Right cardiac atrium (tissue), 5 donors: ENCODE data around the gene RCOR1. TPM values are rescaled to one million over a fixed set of nuclear protein-coding genes. Genes with fewer than 3 reads are reported as not detected.

ENCODE experiments used
- ATAC-seq, 2 donors: fragments of 200-7000 bp; cut with Tn5 transposase; one replicate each; pipeline versions ENCODE4 v1.8.0 to v1.9.1; 2020; ENCODE audit warnings: moderate library complexity in 2 of 2, mild to moderate bottlenecking in 1 of 2
- DNase-seq, 3 donors: peaks; one replicate each; pipeline ENCODE4 v3.0.0-alpha.2; 2020
- H3K27ac ChIP-seq: one replicate; pipeline ENCODE4 v1.5.1; 2013; ENCODE audit warnings: mild to moderate bottlenecking, low read length, control low read depth, moderate library complexity
- H3K27me3 ChIP-seq: one replicate; pipeline ENCODE4 v1.6.1; 2013; ENCODE audit not compliant: control insufficient read depth, insufficient read depth
- H3K4me1 ChIP-seq: one replicate; pipeline ENCODE4 v1.6.1; 2013; ENCODE audit warnings: low read length; ENCODE audit not compliant: control insufficient read depth, insufficient read depth
- H3K4me3 ChIP-seq: one replicate; pipeline ENCODE4 v1.5.1; 2013; ENCODE audit warnings: low read length, control low read depth
- H3K9me3 ChIP-seq: one replicate; pipeline ENCODE4 v1.6.1; 2013; ENCODE audit warnings: low read length; ENCODE audit not compliant: control insufficient read depth
- WGBS: extraction: QIAGEN DNeasy Blood & Tissue Kit; methylation state at CpG from one replicate; pipeline ENCODE4 v1.1.7; 2013; 5-methylcytosine and 5-hydroxymethylcytosine counted together
- intact Hi-C, 4 donors: fragments of 100-400 bp; cut with DNase I; formaldehyde crosslinking; loops; one replicate each; pipeline versions ENCODE4 v1.11.0 to v1.14.0; 2022 to 2023
- polyA plus RNA-seq: library from polyadenylated mRNA; stranded (reverse); fragments of 200-250 nt; gene quantifications from one replicate; pipeline ENCODE4 v1.2.3, GENCODE V29; 2013
- total RNA-seq, 4 donors: library from RNA; stranded (reverse); fragmentation: NEBNext Ultra II Directional; extraction: Animal tissue kit (Norgen Biotek cat#: 25700); gene quantifications; one replicate each; pipeline ENCODE4 v1.2.1, GENCODE V29; 2021
- donor health status: healthy with polysubstance abuse.
- donor health status: DM: no; HTN: yes; CAD: no.
- donor health status: DM: no; HTN: no; CAD: no.
- donor health status: DM: no; HTN: yes; CAD: no; lungs with severe emphysema.
- donor health status: DM: yes; HTN: yes; CAD: no.

Gene RCOR1
- total and polyA plus RNA-seq, 5 donors, result 4.4 to 14.4 (median 13.0) TPM

DNA sequence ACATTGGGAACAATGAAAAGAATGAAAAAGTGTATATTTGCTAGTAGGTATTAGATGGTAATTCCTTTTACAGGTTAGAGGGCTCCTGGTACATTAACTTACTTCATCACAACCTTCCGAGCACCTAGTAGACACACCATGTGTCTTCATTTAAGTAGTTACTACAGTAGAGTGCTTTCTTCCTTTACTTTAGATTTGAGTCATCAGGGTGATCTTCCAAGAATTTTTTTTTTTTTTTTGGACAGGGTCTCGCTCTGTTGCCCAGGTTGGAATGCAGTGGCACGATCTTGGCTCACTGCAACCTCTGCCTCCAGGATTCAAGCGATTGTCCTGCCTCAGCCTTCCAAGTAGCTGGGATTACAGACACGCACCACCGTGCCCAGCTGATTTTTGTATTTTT, 105.1 kb downstream of the RCOR1 start:
- Histone ChIP-seq H3K4me1 (peaks cover 9% of the 10 kb centered on the region), H3K27me3 (no peaks in the 10 kb centered on the region), H3K9me3 (no peaks in the 10 kb centered on the region), H3K27ac (no peak overlapping the region), H3K4me3 (no peak overlapping the region)
- no peak for DNase-seq
- no peak for ATAC-seq
- WGBS, result 97% methylated on average over 6 of the region's 6 CpGs
- intact Hi-C loops, result loop anchor here (5.0 to 10.0 kb wide), 2 partner anchors 217 to 220 kb away; no protein-coding TSS in a partner anchor

GRCh38 chr14:102699416-102700110, 107.1 kb downstream of the RCOR1 start:
- Histone ChIP-seq H3K9me3 (no peaks in the 10 kb centered on the region), H3K4me3 (no peak overlapping the region), H3K27ac (no peak overlapping the region), H3K4me1 (peaks cover 9% of the 10 kb centered on the region), H3K27me3 (no peaks in the 10 kb centered on the region)
- intact Hi-C loops, result loop anchor here (5.0 to 10.0 kb wide), 2 partner anchors 215 to 218 kb away; no protein-coding TSS in a partner anchor
- WGBS, result 99% methylated on average over 2 of the region's 2 CpGs
- DNase-seq (no peak), ATAC-seq (no peak)

DNA sequence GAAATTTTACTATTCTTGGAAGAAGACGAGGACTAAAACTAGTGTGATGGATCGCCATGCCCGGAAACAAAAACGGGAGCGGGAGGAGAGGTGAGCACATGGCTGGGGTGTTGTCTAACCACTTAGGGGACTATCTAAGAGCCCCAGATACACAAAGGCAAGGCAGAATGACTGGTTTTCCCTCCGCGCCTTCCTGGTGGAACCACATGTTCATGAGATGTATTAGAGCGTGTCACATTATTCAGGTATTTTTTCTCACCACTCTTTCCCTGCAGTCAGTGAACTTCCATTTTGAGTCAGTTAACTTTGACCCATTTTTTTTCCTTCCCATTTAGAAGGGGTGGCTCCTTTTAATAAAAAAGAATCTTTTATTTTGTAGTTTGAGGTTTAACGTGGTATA, 116.0 kb downstream of the RCOR1 start:
- Histone ChIP-seq H3K27me3 (no peaks in the 10 kb centered on the region), H3K9me3 (no peaks in the 10 kb centered on the region), H3K27ac (no peak overlapping the region), H3K4me3 (no peak overlapping the region), H3K4me1 (no peaks in the 10 kb centered on the region)
- ATAC-seq, result no peak
- intact Hi-C loops, result no loop called here
- no peak for DNase-seq
- 96% methylated on average over 9 of the region's 9 CpGs for WGBS

GRCh38 chr14:102711207-102711606, 118.8 kb downstream of the RCOR1 start:
- no peak for DNase-seq
- Histone ChIP-seq H3K4me1 (no peaks in the 10 kb centered on the region), H3K9me3 (no peaks in the 10 kb centered on the region), H3K27me3 (no peaks in the 10 kb centered on the region), H3K27ac (no peak overlapping the region), H3K4me3 (no peak overlapping the region)
- intact Hi-C loops, result loop anchor here in 1 of 4 donors (10.0 kb wide), 1 partner anchor 684 kb away; no protein-coding TSS in a partner anchor
- ATAC-seq, result no peak
- WGBS, result 83% methylated on average over 6 of the region's 6 CpGs

GRCh38 chr14:102711946-102712345, 119.5 kb downstream of the RCOR1 start:
- no peaks in the 10 kb centered on the region for H3K27me3 ChIP-seq
- 94% methylated on average over 3 of the region's 3 CpGs for WGBS
- no peak overlapping the region for H3K27ac ChIP-seq
- no peak overlapping the region for H3K4me3 ChIP-seq
- no peak for ATAC-seq
- no peaks in the 10 kb centered on the region for H3K9me3 ChIP-seq
- no peak for DNase-seq
- intact Hi-C loops, result loop anchor here in 1 of 4 donors (10.0 kb wide), 1 partner anchor 683 kb away; no protein-coding TSS in a partner anchor
- H3K4me1 ChIP-seq, result no peaks in the 10 kb centered on the region

GRCh38 chr14:102717276-102717675, 124.8 kb downstream of the RCOR1 start:
- no peak for ATAC-seq
- H3K9me3 ChIP-seq, result no peaks in the 10 kb centered on the region
- 82% methylated on average over 5 of the region's 5 CpGs for WGBS
- no peak for DNase-seq
- no peaks in the 10 kb centered on the region for H3K4me1 ChIP-seq
- H3K27ac ChIP-seq, result no peak overlapping the region
- no peak overlapping the region for H3K4me3 ChIP-seq
- H3K27me3 ChIP-seq, result no peaks in the 10 kb centered on the region
- intact Hi-C loops, result loop anchor here in 1 of 4 donors (10.0 kb wide), 1 partner anchor 678 kb away; no protein-coding TSS in a partner anchor

DNA sequence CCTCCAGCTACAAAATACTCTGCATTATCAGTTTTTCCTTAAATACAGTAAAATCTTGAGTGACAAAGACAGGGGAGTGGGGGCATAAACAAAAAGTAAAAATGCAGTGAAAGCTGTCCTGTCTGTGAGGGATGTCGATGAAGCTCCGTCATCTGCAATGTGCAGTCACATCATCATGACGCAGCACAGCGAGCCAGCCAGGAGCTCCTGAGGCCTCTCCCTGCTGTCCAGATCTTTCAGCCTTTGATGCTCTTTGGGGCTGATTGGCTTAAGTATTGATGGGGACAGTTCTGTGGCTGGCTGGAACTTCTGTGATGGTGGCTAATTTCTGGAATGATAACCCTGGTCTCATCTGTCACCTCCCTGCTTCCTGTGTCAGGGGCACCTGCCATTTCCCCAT, 130.2 kb downstream of the RCOR1 start:
- Histone ChIP-seq H3K27me3 (no peaks in the 10 kb centered on the region), H3K9me3 (no peaks in the 10 kb centered on the region), H3K4me1 (no peaks in the 10 kb centered on the region), H3K27ac (no peak overlapping the region), H3K4me3 (no peak overlapping the region)
- ATAC-seq (no peak), DNase-seq (no peak)
- WGBS, result 98% methylated on average over 4 of the region's 4 CpGs
- intact Hi-C loops, result no loop called here

DNA sequence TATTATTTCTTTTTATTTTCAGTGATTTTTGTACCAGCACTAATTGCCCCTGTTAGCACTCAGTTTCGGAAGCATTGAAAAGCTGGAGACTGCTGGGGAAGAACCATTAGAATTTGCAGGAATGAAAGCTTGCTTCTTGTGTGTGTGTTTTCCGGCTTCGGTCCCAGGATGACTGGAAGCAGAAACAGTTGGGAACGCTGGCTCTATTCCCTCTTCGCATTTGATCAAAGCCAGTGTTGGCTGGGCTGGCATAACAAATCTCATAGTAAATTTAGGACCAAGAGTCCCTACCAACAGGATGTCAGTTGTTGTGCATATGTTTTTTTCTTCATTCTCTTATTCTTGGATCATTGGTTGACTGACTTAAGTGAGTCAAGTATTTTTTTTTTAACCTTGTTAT, 131.2 kb downstream of the RCOR1 start:
- no peaks in the 10 kb centered on the region for H3K27me3 ChIP-seq
- intact Hi-C loops, result no loop called here
- DNase-seq, result no peak
- no peak overlapping the region for H3K27ac ChIP-seq
- no peak overlapping the region for H3K4me3 ChIP-seq
- no peaks in the 10 kb centered on the region for H3K9me3 ChIP-seq
- no peak for ATAC-seq
- 94% methylated on average over 5 of the region's 5 CpGs for WGBS
- no peaks in the 10 kb centered on the region for H3K4me1 ChIP-seq

- Histone ChIP-seq H3K4me3 (no peak overlapping the region), H3K27me3 (no peaks in the 10 kb centered on the region), H3K9me3 (no peaks in the 10 kb centered on the region), H3K4me1 (no peaks in the 10 kb centered on the region), H3K27ac (no peak overlapping the region)
- DNase-seq, result no peak
- 87% methylated on average over 19 of the region's 19 CpGs for WGBS
- ATAC-seq, result no peak
- intact Hi-C loops, result no loop called here
These were observed 133.9 kb downstream of the RCOR1 start for GRCh38 chr14:102726191-102726949.

DNA sequence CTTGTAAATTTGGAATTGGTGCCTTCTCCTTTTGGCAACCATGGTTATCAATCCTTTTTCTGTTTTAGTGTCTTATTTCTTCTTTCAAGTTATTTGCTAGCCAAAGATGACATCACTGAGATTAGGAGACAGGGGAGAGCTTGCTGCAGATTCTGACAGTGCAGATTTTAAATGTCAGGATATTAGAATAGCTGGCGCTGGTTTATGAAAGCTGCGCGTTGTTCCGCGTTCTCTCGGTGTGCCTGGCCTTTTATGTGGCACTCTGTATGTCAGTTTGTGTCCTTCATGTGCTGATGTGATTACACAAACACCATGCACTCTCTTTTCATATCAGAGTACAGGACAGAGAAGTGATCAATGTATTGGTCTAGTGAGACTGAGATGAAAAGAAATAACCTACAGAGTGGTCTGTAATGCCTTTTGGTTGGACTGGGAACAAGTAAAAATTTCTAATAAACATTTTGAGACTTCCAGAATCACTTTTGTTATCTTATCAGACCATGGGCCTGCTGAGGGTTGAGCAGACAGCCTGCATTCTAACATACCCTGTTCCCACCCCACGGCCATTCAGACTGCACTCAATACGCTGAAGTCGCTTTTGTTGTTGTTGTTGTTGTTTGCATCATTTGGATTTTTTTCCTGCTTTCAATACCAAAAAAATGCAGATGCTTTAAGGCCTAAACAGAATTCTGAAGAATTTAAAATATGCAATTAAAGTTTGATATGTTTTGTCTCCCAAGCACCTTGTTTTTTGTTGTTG, 135.1 kb downstream of the RCOR1 start:
- DNase-seq, result no peak
- no peak overlapping the region for H3K4me3 ChIP-seq
- 54% methylated on average over 9 of the region's 9 CpGs for whole genome bisulfite sequencing
- H3K4me1 ChIP-seq, result no peaks in the 10 kb centered on the region
- peak; percentile 55 to 59 for ATAC-seq
- H3K27ac ChIP-seq, result no peak overlapping the region
- H3K27me3 ChIP-seq, result no peaks in the 10 kb centered on the region
- no peaks in the 10 kb centered on the region for H3K9me3 ChIP-seq
- intact Hi-C loops, result no loop called here

DNA sequence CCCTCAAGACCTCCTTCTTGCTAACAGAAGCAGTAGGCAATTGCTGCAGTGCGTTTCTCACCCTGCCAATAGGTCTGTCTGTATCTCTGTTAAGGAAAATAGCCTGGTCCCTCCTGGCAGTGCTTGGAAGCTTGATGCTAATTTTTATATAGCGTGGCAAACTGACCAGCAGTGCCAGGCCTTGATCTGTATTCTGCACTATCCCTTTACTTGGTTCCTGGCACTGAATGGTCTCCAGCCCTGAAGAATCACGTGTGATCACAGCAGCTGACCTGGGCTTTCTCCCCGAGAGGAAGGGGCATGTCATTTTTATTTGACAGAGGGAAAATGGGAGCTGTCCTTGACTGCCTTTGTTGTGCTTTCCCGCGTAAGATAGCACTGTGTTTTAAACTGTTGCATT, 136.1 kb downstream of the RCOR1 start:
- H3K4me1 ChIP-seq, result no peaks in the 10 kb centered on the region
- no peak for DNase-seq
- no peaks in the 10 kb centered on the region for H3K27me3 ChIP-seq
- no peaks in the 10 kb centered on the region for H3K9me3 ChIP-seq
- WGBS, result 87% methylated on average over 6 of the region's 6 CpGs
- intact Hi-C loops, result no loop called here
- H3K27ac ChIP-seq, result no peak overlapping the region
- ATAC-seq, result no peak
- no peak overlapping the region for H3K4me3 ChIP-seq
